ENCODE results near the gene CHGA. TPM values are rescaled to one million over a fixed set of nuclear protein-coding genes. Genes with fewer than 3 reads are reported as not detected.

Gene CHGA
- total and polyA plus RNA-seq, 12 donors, result 0.14 TPM; not detected in 11

DNA sequence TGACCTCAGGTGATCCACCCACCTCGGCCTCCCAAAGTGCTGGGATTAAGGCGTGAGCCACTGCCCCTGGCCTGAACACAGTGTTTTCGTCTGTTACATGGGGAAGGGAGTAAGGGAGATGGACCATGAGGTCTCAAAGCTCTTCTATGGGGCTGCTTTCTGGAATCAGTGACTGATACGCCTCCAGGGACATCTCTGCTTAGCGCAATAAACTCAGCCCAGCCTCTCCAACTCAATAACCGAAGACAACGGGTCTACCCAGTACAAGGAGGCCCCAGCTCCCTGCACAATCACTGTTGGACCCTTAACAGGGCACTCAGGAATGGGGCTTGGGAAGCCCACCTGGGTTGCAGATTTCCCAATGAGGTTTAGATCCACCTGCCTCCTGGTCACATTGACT is 42.6 kb upstream of the CHGA start:
- intact Hi-C loops (cut with DNase I), result loop anchor here in 2 of 10 donors (5.0 to 10.0 kb wide), 2 partner anchors 257 to 264 kb away; no protein-coding TSS in a partner anchor

DNA sequence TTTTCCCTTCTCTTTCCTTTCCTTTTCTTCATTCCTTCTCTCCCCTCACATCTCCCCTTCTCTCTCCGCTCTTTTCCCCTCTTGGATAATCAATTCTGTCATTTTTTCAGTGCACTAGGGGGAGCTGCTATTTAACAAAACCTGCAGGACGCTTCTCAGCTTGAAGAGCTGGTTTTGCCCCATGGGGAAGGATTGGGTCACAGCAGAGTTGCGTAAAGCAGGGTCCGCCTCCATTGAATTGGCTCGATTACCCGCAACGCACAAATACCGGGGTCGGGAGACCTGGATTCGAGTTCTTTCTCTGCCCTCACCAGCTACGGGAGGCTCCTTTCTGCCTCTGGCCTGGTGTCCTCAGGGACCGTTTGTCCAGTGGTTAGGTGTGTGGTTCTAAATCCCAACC is 42.1 kb upstream of the CHGA start:
- Histone ChIP-seq H3K27ac (no peak overlapping the region), H3K4me1 (peaks cover 4 to 20% (median 10%) of the 10 kb centered on the region in 9 donors), H3K36me3 (no peaks in the 10 kb centered on the region), H3K27me3 (peaks cover 0 to 26% (median 0%) of the 10 kb centered on the region in 7 donors), H3K4me3 (no peak overlapping the region), H3K9me3 (no peaks in the 10 kb centered on the region)
- TF ChIP-seq, protein P1, sequence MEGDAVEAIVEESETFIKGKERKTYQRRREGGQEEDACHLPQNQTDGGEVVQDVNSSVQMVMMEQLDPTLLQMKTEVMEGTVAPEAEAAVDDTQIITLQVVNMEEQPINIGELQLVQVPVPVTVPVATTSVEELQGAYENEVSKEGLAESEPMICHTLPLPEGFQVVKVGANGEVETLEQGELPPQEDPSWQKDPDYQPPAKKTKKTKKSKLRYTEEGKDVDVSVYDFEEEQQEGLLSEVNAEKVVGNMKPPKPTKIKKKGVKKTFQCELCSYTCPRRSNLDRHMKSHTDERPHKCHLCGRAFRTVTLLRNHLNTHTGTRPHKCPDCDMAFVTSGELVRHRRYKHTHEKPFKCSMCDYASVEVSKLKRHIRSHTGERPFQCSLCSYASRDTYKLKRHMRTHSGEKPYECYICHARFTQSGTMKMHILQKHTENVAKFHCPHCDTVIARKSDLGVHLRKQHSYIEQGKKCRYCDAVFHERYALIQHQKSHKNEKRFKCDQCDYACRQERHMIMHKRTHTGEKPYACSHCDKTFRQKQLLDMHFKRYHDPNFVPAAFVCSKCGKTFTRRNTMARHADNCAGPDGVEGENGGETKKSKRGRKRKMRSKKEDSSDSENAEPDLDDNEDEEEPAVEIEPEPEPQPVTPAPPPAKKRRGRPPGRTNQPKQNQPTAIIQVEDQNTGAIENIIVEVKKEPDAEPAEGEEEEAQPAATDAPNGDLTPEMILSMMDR (IDR thresholded peaks at IDR 0.05), result peak in 8 of 9 donors; percentile 11 to 47 (median 34)
- ATAC-seq (peak in 3 of 8 donors; percentile 39 to 50 (median 46)), DNase-seq (no peak)
- intact Hi-C loops (cut with DNase I), result loop anchor here in 2 of 10 donors (5.0 to 10.0 kb wide), 2 partner anchors 256 to 264 kb away; no protein-coding TSS in a partner anchor
- 32 to 38% methylated on average over 12 of the region's 12 CpGs for WGBS, 2 donors

More for the DNA sequence above, 42.6 kb upstream of the CHGA start:
- DNase-seq (no peak), ATAC-seq (no peak)
- peaks cover 0 to 21% (median 0%) of the 10 kb centered on the region in 7 donors for H3K27me3 ChIP-seq
- H3K9me3 ChIP-seq, result no peaks in the 10 kb centered on the region
- peaks cover 4 to 20% (median 10%) of the 10 kb centered on the region in 9 donors for H3K4me1 ChIP-seq
- 82 to 84% methylated on average over 7 of the region's 7 CpGs for WGBS, 2 donors
- TF ChIP-seq, protein P1 (IDR thresholded peaks at IDR 0.05), result no peak
- no peak overlapping the region for H3K27ac ChIP-seq
- no peak overlapping the region for H3K4me3 ChIP-seq
- no peaks in the 10 kb centered on the region for H3K36me3 ChIP-seq

DNA sequence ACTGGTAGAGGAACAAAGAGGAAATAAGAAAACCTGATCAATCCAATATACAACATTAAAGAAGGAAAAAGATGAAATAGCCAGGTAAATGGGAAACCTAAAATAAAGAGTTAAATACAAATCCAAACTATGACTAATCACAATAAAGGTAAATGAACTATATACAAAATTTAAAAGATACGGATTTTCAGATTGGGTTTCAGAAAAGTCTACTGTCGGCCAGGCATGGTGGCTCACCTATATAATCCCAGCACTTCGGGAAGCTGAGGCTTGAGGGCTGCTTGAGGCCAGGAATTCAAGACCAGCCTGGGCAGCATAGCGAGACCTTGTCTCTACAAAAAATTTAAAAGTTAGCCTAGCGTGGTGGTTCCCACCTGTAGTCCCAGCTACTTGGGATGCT is 39.9 kb upstream of the CHGA start:
- intact Hi-C loops (cut with DNase I), result loop anchor here in 2 of 10 donors (5.0 to 10.0 kb wide), 2 partner anchors 254 to 262 kb away; no protein-coding TSS in a partner anchor
- H3K9me3 ChIP-seq, result no peaks in the 10 kb centered on the region
- ATAC-seq (no peak), DNase-seq (no peak)
- H3K4me1 ChIP-seq, result peaks cover 2 to 11% (median 6%) of the 10 kb centered on the region in 9 donors
- 92 to 93% methylated on average over 5 of the region's 5 CpGs for WGBS, 2 donors
- TF ChIP-seq, protein P1 (IDR thresholded peaks at IDR 0.05), result no peak
- no peak overlapping the region for H3K4me3 ChIP-seq
- no peaks in the 10 kb centered on the region for H3K36me3 ChIP-seq
- no peak overlapping the region for H3K27ac ChIP-seq
- H3K27me3 ChIP-seq, result peaks cover 0 to 33% (median 0%) of the 10 kb centered on the region in 7 donors

DNA sequence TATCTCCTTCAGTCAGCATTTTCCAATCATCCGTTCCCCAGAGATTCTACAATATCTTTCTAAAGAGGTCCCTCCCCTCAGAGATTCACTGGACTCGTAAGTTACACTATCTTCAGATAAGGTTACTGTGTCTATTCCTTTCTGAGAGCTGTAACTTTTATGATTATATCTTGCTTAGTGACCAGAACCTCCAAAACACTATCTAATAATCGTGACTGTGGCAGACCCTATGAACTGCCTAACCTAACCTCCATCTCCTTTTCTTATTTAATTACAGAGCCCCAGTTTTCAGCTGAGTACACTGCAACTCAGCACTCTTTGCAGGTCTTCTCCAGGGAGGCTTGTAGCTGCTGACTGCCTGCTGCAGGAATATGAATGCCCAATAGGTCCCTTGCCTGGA is 38.5 kb upstream of the CHGA start:
- H3K4me1 ChIP-seq, result peaks cover 0 to 4% (median 0%) of the 10 kb centered on the region in 9 donors
- H3K4me3 ChIP-seq, result no peak overlapping the region
- H3K9me3 ChIP-seq, result no peaks in the 10 kb centered on the region
- TF ChIP-seq, protein P1 (IDR thresholded peaks at IDR 0.05), result no peak
- 35 to 43% methylated on average over 3 of the region's 3 CpGs for WGBS, 2 donors
- H3K27ac ChIP-seq, result no peak overlapping the region
- no peaks in the 10 kb centered on the region for H3K36me3 ChIP-seq
- ATAC-seq (no peak), DNase-seq (no peak)
- intact Hi-C loops (cut with DNase I), result loop anchor here in 2 of 10 donors (5.0 to 10.0 kb wide), 2 partner anchors 253 to 260 kb away; no protein-coding TSS in a partner anchor
- peaks cover 0 to 33% (median 0%) of the 10 kb centered on the region in 7 donors for H3K27me3 ChIP-seq

Data from heart right ventricle (tissue), 16 donors.